Measurements from ENCODE around the gene TEX13D.
A peak's percentile ranks its signal among the peaks of the same experiment; 100 is the strongest.
"Not testable (repeated sequence)": the region's sequence is repeated elsewhere in the genome, so short reads cannot be mapped to it uniquely, and the experiment has no call there.

TEX13D gene

GRCh38 chrX:124332481-124333424 lies at the start of gene TEX13D:
TSS of gene TEX13D (plus strand) at chrX:124332660. CDS start at chrX:124332918, 258 bp downstream.
- no peak for DNase-seq (ENCODE audit: low read depth)
- H3K4me3 ChIP-seq (ENCODE audit: low read depth, low read length): no peak within 1 kb of the TSS
- TF ChIP-seq, protein P1, sequence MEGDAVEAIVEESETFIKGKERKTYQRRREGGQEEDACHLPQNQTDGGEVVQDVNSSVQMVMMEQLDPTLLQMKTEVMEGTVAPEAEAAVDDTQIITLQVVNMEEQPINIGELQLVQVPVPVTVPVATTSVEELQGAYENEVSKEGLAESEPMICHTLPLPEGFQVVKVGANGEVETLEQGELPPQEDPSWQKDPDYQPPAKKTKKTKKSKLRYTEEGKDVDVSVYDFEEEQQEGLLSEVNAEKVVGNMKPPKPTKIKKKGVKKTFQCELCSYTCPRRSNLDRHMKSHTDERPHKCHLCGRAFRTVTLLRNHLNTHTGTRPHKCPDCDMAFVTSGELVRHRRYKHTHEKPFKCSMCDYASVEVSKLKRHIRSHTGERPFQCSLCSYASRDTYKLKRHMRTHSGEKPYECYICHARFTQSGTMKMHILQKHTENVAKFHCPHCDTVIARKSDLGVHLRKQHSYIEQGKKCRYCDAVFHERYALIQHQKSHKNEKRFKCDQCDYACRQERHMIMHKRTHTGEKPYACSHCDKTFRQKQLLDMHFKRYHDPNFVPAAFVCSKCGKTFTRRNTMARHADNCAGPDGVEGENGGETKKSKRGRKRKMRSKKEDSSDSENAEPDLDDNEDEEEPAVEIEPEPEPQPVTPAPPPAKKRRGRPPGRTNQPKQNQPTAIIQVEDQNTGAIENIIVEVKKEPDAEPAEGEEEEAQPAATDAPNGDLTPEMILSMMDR (IDR thresholded peaks at IDR 0.05; ENCODE audit: insufficient read depth, low read depth, low read length, missing control alignments): no peak

- TF ChIP-seq, protein P1 (IDR thresholded peaks at IDR 0.05; ENCODE audit: insufficient read depth, low read depth, low read length, missing control alignments): no peak
- no peak for DNase-seq (ENCODE audit: low read depth)
- H3K4me3 ChIP-seq (ENCODE audit: low read depth, low read length): no peak overlapping the region
Measured at GRCh38 chrX:124289443-124289842, 43.0 kb upstream of the TEX13D start.

GRCh38 chrX:124293810-124294209 lies 38.6 kb upstream of the TEX13D start:
- no peak overlapping the region for H3K4me3 ChIP-seq (ENCODE audit: low read depth, low read length)
- DNase-seq (ENCODE audit: low read depth): no peak
- TF ChIP-seq, protein P1 (IDR thresholded peaks at IDR 0.05; ENCODE audit: insufficient read depth, low read depth, low read length, missing control alignments): no peak

GRCh38 chrX:124299323-124299722 lies 33.1 kb upstream of the TEX13D start:
- not testable (repeated sequence) for H3K4me3 ChIP-seq (ENCODE audit: low read depth, low read length); DNase-seq (ENCODE audit: low read depth)

DNA sequence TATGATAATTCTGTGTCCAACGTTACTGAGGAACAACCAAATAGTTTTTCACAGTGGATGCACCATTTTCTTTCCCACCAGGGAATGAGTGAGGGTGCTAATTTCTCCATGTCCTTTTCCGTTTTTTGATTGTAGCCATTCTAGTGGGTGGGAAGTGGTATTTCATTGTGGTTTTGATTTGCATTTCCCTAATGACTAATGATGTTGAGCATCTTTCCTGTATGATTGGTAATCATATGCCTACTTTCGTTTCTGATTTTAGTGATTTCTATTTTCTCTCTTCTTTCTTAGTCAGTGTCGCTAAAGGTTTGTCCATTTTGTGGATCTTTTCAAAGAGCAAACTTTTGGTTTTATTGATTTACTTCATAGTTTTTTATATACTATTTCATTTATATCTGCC lies 32.1 kb upstream of the TEX13D start:
- peak; percentile 0 for DNase-seq (ENCODE audit: low read depth)
- TF ChIP-seq, protein P1 (IDR thresholded peaks at IDR 0.05; ENCODE audit: insufficient read depth, low read depth, low read length, missing control alignments): no peak
- H3K4me3 ChIP-seq (ENCODE audit: low read depth, low read length): no peak overlapping the region

DNA sequence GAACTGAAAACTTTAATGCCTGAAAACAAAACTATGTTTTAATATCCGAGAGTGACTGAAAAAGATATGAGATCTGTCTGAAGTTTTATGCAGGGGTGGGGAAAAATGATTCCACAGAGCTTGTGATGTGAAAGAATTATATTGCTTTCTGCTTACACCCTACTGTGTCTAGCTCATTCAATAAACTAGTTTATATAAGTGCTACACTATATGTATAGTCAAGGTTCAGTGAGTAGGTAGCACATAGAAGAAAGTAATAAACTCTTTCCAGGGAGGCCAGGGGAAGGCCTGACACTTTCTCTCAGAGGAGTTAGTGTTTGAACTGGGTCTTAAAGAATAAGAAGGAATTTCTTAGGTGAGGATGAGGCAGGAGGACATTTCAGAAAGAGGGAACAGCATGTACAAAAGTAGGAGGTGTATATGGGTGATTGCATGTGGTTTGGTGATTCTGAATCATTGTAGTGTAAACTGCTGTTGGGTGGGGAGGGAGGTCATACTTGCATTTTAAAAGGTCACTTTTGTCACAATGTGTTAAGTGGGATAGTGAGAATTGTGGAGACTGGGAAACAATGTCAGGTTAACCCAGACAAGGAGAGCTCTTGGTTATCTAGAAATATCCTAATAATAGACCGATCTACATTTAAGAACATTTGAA lies 25.1 kb upstream of the TEX13D start:
- TF ChIP-seq, protein P1 (IDR thresholded peaks at IDR 0.05; ENCODE audit: insufficient read depth, low read depth, low read length, missing control alignments): no peak
- no peak overlapping the region for H3K4me3 ChIP-seq (ENCODE audit: low read depth, low read length)
- no peak for DNase-seq (ENCODE audit: low read depth)

DNA sequence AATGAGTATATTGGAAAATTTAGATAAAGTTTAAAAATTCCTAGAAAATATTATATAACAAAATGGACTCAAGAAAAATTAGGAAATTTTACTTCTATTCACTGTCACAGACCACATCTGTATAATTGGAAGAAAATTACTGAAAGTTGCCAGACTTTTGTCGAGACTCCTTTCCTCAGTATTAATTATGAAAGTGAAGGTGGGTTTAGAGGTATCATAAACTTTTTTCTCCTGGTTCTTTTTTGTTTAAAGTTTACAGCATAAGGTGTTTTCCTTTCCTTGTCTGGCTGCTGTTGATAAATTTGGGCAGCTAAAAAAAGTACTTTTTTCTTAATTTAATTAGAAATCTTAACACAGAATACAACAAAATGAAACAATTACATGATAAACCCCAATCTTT lies 6.7 kb upstream of the TEX13D start:
- DNase-seq (ENCODE audit: low read depth): no peak
- TF ChIP-seq, protein P1 (IDR thresholded peaks at IDR 0.05; ENCODE audit: insufficient read depth, low read depth, low read length, missing control alignments): no peak
- no peak overlapping the region for H3K4me3 ChIP-seq (ENCODE audit: low read depth, low read length)
